Right forelimb (tissue), 1 donor: Measurements from ENCODE around the gene GRM7.

Experiments
- DNase-seq: peaks from one replicate; pipeline ENCODE4 v3.0.0-alpha.2; 2018

GRM7 gene

DNA sequence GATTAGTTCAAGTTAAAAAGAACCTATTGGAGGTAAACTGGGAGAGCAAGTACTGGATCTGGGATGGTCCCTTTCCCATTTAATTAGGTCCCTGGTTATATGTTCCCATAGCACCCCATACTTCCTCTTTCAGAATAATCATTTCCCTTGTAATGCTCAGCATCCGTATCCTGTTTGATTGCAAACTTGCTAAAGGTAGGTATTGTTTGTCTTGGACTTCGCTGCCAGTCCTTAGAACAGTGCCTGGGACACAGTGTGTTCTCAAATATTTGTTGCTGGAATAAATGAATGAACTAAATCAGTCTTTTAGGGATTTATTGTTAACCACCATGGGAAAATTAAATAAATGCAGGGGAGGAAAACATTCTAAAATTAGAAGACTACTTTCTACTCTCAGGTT, 299.8 kb downstream of the GRM7 start:
- DNase-seq, result no peak

DNA sequence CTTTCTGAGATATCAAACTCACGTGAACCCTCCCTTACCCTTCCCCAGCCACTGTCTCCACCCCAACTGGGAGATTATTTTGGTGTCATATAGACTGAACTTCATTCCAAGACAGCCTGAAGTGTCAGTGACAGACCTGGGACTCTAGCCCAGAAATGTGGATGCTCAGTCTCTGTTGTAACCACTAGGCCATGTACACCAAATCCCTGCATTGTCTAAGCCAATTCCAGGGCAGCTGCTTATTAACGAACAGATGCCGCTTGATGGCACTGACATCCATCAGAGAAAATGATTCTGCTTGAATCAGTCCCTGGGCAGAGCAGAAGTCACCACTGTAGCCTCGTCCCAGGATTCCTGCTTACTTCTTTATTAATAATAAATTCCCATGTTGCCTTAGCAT, 305.5 kb downstream of the GRM7 start:
- peak; percentile 47 for DNase-seq

DNA sequence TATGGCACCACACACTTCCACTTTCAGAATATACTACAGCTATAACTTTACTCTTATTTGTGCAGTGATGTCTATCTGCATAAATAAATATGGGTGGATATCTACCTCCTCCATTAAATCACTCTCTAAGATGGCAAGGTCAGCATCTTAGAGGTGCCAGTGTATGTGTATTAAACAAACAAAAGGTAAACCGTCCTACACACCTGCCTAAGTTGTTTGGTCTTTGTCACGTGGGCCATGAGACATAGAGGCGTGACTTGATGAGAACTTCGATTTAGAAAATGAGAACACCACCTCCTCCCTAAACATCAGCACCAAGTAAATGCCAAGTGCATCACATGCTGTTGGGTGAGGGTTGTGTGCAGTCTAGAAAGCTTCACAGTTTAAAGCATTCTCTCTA, 310.6 kb downstream of the GRM7 start:
- no peak for DNase-seq

DNA sequence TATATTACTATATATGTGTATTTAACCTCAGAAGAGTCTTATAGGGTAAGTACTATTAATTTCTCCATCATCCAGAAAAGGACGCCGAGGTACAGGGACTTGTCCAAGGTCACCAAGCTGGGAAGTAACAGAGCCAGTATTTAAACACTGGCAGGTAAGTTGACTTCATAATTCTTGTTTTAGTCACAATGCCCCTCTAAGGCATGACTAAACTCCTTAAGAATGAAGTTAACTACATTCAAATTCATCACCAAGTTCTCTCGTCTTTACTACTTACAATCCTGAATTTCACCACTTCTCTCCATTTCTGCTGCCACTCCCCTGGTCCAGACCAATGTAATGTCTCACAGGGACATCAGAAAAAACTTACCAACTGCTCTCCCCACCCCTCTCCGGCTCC, 312.1 kb downstream of the GRM7 start:
- no peak for DNase-seq

DNA sequence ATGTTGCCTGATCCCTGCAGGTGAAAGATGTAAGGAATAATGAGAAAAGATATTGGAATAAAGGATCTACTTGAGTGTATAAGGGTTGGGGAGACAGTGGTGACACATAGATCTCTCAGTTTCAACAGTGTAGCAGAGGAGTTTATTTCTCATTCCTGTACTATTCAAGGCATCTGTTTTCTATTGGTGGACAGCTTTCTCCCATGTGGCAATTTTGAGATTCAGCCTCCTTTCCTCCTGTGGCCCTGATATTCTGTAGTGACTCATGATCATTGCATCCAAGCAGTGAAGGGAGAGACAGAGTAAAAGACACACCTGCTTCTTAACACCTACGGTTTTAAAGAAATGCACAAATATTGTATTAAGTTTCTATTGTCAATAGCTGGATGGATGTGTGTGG, 327.6 kb downstream of the GRM7 start:
- DNase-seq, result no peak

DNA sequence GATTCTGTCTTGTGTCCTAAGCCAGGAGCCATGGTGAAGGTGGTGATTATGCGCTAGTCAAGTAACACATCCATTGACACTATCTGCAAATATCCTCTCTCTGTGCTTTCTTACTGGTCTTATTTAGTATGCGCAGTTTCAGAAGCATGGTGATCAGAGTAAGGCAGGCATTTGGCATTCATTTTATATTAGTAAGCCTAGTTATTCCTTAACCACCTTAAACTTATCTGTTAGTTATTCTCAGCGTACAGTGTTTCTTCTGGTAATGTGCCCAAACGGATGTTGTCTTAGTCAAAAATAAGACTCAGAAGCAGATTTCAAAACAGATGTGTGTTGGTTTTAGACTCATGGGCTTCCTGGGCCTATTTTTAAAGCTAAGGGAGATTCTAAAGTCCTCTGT, 329.2 kb downstream of the GRM7 start:
- DNase-seq, result no peak

DNA sequence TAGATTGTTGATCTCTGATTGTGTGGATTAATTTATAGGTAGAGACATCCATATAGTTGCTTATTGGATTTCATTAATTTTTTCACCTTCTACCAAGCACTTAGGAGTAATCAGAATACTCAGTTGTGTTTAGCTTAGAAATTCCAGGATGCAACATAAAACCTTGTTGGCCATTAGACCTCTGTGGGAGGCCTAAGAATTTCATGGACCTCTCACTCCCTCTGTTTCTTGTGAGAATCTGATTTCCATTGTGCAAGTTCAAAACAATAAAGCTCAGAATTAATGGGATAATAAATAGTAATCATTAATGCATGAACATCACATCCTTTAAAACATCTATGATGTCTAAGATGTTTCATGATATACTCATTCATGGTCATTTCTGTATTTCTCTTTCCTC, 332.4 kb downstream of the GRM7 start:
- DNase-seq, result no peak

DNA sequence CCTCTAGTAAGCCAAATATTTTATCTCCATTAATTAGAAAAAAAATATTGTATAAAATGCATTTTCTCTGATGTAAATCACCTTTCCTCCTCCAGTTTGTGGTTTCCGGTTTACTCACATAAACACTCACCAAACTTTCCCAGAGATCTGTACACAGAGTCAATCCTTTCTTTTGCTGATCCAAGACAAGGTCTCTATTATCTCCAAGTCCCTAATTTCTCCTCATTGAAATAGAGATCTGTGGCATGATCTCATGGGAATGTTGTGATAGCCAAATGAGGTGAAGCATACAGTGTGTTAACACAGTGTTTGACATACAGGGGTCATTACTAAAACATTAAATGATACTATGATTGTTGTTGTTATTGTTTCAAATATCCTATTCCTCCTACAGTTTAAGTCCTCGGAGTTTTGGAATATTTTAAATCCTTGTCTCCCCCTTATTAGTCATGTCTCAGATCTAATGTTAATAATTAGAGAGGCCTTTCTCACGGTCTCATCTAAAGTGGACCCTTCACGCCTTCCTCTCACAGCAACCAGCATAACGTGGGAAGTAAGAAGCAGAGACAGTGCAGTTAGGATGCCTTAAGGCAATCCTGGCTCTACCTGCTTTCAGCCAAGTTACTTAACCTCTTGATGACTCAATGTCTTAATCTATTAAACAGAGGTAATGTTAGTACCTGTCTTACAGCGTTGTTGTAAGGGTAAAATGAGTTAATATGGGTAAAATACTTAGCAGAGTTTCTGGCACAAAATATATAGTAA, 333.3 kb downstream of the GRM7 start:
- DNase-seq, result no peak

DNA sequence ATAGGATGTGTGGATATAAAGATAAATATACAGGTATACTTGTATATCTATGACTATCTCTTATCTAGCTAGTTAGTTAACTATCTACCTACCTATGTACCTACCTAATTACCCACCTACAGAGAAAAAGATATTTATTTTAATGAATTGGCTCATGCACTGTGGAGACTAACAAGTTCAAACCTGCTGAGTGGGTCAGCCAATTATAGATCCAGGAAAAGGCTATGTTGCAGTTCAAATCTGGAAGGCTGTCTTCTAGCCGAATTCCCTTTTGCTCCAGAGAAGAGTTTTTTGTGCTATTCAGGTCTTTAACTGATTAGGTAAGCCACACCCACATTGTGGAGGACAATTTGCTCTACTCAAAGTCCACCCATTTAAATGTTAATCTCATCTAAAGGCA, 335.0 kb downstream of the GRM7 start:
- no peak for DNase-seq

DNA sequence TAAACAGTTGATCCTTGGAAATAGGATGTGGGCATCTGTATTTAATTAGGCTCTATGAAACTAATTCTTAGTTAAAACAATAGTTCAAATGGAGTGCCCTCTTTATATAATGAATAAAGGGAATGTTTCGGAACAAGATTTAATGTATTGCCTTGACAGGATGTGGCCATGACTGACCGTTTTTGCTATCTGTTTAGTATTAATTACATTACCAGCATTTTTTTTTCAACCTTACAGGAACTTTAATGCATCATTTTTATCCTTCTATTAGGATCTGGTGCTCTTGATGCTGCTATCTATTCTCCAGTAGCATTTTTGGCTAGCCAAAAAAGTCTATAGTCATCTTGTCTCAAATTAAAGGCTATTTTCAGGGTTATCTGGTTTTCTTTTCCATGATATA, 340.9 kb downstream of the GRM7 start:
- DNase-seq, result no peak

DNA sequence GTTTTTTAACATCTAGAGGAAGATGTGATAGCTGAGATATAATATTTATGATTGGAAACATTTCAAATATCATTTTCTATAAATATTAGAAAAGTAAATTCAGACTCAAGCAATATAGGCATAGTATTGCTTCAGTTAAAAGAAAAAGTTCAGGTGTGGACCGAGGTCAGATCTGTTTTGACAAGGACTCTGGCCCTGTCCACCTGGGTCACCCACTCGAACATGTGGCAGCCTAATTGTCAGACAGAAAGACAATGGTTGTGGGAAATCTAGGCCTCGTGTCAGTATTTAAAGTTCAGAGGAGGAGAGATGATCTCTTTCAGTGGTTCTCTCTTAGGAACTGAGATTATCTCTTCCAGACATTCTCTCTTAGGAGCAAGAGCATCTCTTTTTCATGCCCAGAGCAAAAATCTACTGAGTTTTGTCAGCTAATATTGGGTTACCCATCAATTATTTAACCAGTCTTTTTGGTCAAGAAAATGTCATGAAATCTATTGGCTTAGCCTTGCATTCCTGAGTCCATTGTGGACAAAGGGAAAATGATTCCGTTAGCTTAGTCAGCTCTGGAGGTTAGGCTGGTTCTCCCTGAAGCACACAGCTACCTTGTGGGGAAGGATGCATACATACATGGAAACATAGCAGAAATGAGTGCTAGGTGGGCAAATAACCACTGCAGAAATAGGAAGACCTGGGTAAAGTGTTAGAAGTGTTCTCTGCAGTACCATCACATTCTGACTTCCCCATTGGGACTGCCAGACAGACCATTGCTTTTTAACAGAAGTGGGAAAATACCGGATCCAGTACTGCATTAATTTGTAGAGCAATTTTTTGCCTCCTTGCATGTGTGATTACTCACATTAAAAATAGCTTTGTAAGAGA, 343.3 kb downstream of the GRM7 start:
- DNase-seq, result no peak

DNA sequence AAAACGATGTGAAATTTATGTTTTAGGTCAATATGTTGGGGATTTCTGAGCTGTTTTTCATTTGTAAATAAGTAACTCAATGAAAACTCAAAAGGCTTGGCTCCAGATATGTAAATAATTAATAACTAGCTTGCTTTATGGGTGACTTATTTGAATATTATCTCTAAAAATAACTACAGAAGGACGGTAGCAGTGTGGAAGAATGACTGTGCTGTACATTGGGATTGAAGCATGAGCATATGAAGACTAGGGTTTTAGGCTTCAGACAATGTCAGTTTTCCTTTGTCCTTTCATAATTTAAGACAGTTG, 343.9 kb downstream of the GRM7 start:
- DNase-seq, result no peak

DNA sequence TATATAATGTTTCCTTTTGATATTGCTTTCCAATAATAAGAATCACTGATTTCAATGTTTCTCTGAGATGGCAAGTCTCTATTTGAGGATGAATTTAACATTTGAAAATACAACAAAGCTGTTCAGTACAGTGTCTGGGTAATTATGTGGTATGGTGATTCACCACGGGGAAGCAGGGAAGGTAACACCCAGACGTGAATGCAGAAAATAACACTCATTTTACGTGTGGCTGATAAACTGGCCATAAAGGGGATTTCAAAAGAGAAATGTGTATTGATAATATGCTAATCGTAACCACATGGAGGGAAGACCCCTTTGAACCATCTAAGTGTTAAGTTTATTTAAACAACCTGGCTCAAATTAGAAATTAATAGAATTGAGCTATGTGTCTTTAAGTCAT, 344.6 kb downstream of the GRM7 start:
- no peak for DNase-seq

DNA sequence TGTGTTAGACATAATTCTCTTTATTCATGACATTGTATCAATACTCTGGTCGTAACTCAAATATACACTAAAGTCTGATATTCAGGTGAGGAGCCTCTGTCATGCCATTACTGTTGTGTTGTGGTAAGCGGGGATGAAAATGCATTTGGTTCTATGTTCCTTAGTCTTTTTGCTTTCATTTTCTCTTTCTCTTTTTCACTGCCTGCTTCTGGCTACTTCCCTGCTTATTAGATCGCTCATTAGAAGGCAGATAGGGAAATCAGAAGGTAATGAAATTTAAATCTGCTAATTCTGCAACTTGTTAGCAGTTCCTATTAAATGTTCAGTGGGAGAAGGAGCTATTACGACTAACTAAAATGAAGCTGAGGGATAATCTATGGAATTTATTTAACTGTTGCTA, 345.0 kb downstream of the GRM7 start:
- no peak for DNase-seq

DNA sequence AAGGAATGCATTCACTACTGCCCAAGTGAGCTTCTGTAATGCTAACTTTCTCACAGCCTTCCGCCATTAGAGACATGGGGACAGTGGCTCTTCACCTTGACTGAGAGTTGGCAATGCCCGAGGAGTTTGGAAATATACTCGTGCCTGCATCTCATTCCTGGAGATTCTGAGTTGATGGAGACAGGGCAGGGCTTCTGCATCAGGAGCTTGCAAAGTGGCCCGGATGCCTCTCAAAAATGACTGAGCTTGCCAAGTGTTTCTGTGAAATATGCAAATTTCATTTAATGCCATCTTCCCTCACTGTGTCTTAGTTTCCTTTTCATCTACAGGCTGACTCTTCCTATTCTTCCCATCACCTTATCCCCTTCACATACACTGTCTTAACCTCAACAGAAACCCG, 346.2 kb downstream of the GRM7 start:
- DNase-seq, result no peak

DNA sequence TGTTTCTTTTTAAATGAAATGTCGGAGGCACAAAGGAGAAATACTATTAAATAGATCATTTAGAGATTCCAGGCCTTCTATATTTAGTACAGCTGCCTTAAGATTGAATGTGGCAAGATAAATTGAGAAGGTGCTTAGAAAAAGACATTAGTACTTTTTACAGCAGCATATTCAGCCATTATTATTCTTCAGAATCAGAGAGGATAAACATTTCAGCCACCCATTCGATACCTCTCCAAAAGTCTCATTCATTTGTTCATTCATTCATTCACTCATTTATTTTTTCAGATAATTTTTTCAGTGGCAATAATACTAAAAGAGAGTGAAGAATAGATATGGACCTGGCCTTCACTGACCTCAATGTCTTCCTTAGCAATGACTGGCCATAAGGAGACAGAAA, 347.0 kb downstream of the GRM7 start:
- no peak for DNase-seq

DNA sequence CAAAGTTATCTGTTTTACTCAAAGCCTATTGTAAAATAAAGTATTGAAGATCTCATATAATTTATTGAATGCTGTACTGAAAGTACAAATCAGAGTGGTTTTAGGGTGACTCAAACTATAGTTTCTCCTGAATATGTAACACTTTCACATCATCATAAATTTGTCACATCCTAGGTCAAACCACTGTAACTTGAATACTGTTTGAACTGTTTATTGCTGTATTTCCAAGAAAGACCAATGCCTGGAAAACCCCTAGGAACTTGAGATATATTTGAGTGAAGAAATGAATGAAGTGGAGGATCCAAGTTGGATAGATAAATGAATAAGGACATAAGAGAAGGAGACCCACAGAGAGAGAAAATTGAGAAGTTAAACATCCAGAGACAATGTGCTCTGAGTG, 348.2 kb downstream of the GRM7 start:
- DNase-seq, result no peak

DNA sequence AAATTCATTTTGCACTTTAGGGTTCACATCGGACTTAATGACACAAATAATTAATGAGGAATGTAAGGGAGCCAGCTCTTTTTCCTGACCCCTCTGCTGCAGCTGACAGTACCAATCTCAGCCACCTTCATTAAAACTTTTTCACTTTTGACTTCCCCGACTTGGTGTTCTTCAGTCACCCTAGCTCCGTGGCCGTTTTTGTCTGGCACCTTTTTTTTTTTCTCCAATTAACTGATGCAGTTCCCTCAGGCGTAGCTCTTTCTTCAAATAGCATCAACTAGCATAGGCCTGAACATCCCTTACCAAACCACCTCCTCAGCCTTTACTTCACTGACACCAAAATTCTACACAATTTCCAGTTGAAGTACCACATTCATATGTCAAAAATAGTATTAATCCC, 350.8 kb downstream of the GRM7 start:
- no peak for DNase-seq

DNA sequence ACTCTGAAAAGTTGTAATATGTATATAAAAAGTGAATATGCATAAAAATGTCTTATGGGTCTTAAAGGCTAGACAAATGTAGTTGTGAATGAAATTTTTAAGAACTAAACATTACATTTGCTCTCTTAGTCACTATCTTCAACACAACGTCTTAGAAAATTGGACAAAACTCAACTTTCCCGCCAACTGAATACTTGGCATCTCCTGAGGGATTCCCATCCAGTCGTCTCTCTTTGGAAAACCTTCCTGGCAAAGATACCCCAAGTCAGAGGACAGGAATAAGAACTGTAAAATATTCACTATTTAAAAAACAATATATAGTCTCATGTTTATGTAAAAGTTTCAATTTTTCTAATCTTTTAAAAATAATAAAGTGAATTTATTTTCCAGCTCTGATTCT, 354.8 kb downstream of the GRM7 start:
- DNase-seq, result no peak

DNA sequence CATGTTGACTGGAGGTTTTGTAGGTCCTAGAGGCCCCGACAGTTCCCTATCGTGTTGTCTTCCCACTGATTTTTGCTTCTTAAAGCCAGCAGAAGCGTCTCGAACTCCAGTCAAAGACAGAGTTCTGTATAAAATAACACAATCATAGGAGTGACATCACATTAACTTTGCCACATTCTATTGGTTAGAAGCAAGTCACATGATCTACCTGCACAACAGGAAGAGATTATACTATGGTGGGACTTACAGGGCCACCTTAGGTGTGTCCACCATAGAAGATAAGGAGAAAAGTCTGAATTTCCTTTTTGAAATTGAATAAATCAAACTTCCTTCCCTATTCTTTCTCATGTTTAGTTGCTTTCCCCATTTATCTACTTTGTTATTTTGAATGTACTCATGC, 365.5 kb downstream of the GRM7 start:
- no peak for DNase-seq

DNA sequence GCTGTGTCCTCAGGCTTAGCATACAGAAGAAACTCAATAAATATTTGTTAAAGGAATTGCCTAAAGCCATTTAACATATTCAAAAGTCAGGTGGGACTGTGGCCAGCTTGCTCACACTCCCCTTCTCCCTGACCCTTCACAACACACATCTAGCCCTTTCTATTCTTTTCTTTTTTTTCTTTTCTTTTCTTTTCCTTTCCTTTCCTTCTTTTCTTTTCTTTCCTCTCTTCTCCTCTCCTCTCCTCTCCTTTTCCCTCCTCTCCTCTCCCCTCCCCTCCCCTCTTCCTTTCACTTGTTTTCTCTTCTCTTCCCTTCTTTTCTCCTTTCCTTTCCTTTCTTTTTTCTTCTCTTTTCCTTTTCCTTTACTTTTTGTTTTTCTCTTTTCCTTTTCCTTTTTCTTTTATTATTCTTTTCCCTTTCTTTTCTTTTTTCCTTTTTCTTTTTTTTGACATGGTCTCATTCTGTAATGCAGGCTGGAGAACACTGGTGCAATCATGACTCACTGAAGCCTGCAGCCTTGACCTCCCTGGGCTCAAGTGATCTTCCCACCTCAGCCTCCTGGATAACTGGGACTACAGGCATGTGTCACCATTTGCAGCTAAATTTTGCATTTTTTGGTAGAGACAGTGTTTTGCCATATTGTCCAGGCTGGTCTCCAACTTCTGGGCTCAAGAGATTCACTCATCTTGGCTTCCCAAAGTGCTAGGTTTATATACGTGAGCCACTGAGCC, 377.8 kb downstream of the GRM7 start:
- DNase-seq, result no peak

DNA sequence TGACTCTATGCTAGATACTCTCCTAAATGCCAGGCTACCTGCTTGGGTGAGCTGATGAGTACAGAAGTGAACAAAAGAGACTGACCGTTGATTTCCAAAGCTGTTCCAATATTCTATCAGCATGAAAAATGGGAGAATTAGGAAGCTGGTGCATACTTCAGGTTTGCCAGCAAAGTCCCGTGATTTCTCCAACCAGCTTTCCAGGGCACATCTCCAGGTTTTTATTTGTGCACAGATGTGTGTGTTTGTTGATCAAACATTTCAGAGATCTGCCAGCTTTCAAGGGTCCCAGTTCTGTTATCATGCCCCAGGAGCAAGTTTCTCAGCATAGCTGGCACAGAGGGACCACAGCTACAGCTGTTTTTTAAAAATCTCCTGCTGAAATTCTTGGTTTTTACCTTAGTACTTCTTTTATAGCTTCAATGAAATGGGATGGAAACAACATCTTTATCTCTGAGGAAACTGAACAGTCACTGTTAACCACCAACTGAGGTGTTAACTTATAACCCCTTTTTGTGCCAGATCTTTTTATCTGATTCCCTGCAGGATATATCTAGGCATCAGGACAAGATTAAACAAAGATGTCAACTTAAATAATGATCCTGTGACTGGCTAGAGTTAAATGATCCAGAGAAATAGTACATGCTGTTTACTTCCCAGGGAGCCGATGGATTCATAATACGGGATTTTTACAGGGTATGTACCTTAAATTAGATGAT, 380.8 kb downstream of the GRM7 start:
- DNase-seq, result no peak

DNA sequence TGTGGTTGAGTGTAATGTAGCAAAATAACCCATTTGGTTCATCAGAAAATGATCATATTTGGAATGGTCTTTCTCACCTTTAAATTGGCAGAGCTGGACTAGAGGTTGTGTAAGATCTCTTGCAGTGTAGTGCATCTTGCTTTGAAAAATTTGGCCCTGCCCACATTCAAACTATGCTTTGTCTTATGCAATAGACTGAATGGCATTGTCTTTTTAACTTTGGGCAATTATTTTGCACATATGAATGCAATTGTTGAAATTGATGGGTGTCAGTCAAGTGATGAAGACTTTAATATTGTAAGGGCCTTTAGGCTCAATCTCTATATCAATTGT, 381.4 kb downstream of the GRM7 start:
- DNase-seq, result no peak
